GM12892 (cell line): ENCODE data around the gene NCR3LG1.

Experiments
- POLR2A ChIP-seq: IDR thresholded peaks from 2 replicates; pipeline ENCODE4 v1.6.1; 2011; ENCODE audit warnings: low read depth, low read length, control low read depth
- POLR2AphosphoS5 ChIP-seq: IDR thresholded peaks from 2 replicates; pipeline ENCODE4 v1.6.1; 2011; ENCODE audit warnings: low read depth, low read length, control low read depth
- TAF1 ChIP-seq: IDR thresholded peaks from 2 replicates; pipeline ENCODE4 v1.6.1; 2011; ENCODE audit warnings: low read depth, mild to moderate bottlenecking, control low read depth, low read length, borderline replicate concordance

DNA sequence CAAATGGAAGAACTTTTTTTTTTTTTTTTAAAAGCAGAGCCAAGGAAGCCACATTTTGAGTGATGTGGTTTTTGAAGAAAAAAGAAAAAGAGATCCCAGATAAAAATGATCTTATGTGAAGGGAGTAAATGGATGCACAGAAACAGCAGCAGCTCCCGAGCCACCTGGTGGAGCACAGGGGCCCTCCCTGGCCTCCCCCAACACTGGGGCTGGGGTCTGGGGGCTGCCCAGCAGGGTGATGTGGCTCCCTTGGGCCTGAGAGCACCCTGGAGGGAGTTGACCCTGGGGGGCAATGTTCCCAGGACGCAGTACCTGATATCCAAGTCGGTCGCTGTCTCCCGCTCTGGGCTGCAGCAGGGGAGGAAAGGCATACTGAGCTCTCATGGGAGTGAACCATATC lies 63.4 kb downstream of the NCR3LG1 start:
- TF ChIP-seq POLR2A (no peak), TAF1 (no peak), POLR2AphosphoS5 (no peak)
